H9 (cell line): ENCODE data around the gene FCHSD2. TPM values are rescaled to one million over a fixed set of nuclear protein-coding genes. Genes with fewer than 3 reads are reported as not detected.

Experiments used
- DNase-seq: peaks from one replicate; pipeline ENCODE4 v3.0.0-alpha.2; 2017
- H2AFZ ChIP-seq: one replicate; pipeline ENCODE4 v1.6.1; 2013; ENCODE audit warnings: mild to moderate bottlenecking, low read length, control low read depth, moderate library complexity
- H2AK5ac ChIP-seq: 2 replicates; pipeline ENCODE4 v1.6.1; 2013; ENCODE audit warnings: low read length, control low read depth, mixed read lengths; ENCODE audit not compliant: insufficient read length
- H2BK120ac ChIP-seq: one replicate; pipeline ENCODE4 v1.6.1; 2013; ENCODE audit warnings: low read depth, mild to moderate bottlenecking, low read length, control low read depth, inconsistent platforms; ENCODE audit not compliant: poor library complexity, severe bottlenecking
- H2BK12ac ChIP-seq: 2 replicates; pipeline ENCODE4 v1.6.1; 2013; ENCODE audit warnings: low read length, control low read depth, mixed read lengths, low read depth; ENCODE audit not compliant: insufficient read length
- H2BK15ac ChIP-seq: 2 replicates; pipeline ENCODE4 v1.6.1; 2013; ENCODE audit warnings: low read depth, low read length, control low read depth
- H2BK20ac ChIP-seq: one replicate; pipeline ENCODE4 v1.6.1; 2013; ENCODE audit warnings: low read depth, mild to moderate bottlenecking, low read length, control low read depth, inconsistent platforms; ENCODE audit not compliant: poor library complexity, severe bottlenecking
- H2BK5ac ChIP-seq: 2 replicates; pipeline ENCODE4 v1.6.1; 2013; ENCODE audit warnings: low read length, control low read depth, mixed read lengths; ENCODE audit not compliant: insufficient read length
- H3K14ac ChIP-seq: 2 replicates; pipeline ENCODE4 v1.6.1; 2013; ENCODE audit warnings: low read length, control low read depth; ENCODE audit not compliant: insufficient read depth
- H3K18ac ChIP-seq: 2 replicates; pipeline ENCODE4 v1.6.1; 2013; ENCODE audit warnings: low read depth, mild to moderate bottlenecking, mixed read lengths, low read length, control low read depth; ENCODE audit not compliant: insufficient read length
- H3K23ac ChIP-seq: 2 replicates; pipeline ENCODE4 v1.6.1; 2013; ENCODE audit warnings: low read length, control low read depth, mixed read lengths, low read depth; ENCODE audit not compliant: insufficient read length
- H3K23me2 ChIP-seq: 2 replicates; pipeline ENCODE4 v1.6.1; 2013; ENCODE audit warnings: low read depth, mild to moderate bottlenecking, mixed read lengths, low read length, control low read depth; ENCODE audit not compliant: insufficient read length, poor library complexity, severe bottlenecking
- H3K27ac ChIP-seq: 2 replicates; pipeline ENCODE4 v1.5.1; 2013; ENCODE audit warnings: low read length, control low read depth, mixed read lengths, low read depth; ENCODE audit not compliant: insufficient read length
- H3K27me3 ChIP-seq: 2 replicates; pipeline ENCODE4 v1.6.1; 2013; ENCODE audit warnings: low read length, control low read depth, inconsistent platforms; ENCODE audit not compliant: insufficient read depth
- H3K4ac ChIP-seq: 2 replicates; pipeline ENCODE4 v1.6.1; 2013; ENCODE audit warnings: low read depth, mild to moderate bottlenecking, control low read depth, inconsistent platforms, low read length, moderate library complexity
- H3K4me1 ChIP-seq: 2 replicates; pipeline ENCODE4 v1.6.1; 2013; ENCODE audit warnings: low read length, control low read depth, inconsistent platforms; ENCODE audit not compliant: insufficient read depth
- H3K4me2 ChIP-seq: 2 replicates; pipeline ENCODE4 v1.6.1; 2013; ENCODE audit warnings: low read length, control low read depth, mixed read lengths; ENCODE audit not compliant: insufficient read length, insufficient read depth
- H3K56ac ChIP-seq: 2 replicates; pipeline ENCODE4 v1.6.1; 2013; ENCODE audit warnings: low read depth, mild to moderate bottlenecking, mixed read lengths, low read length, control low read depth; ENCODE audit not compliant: insufficient read length
- H3K79me1 ChIP-seq: 2 replicates; pipeline ENCODE4 v1.6.1; 2013; ENCODE audit warnings: low read depth, mild to moderate bottlenecking, moderate library complexity, low read length, control low read depth, inconsistent platforms; ENCODE audit not compliant: insufficient read depth, poor library complexity, severe bottlenecking
- H3K79me2 ChIP-seq: 2 replicates; pipeline ENCODE4 v1.6.1; 2013; ENCODE audit warnings: low read length, control low read depth, inconsistent platforms; ENCODE audit not compliant: insufficient read depth
- H3K9ac ChIP-seq: 2 replicates; pipeline ENCODE4 v1.6.1; 2013; ENCODE audit warnings: low read length, control low read depth, mixed read lengths; ENCODE audit not compliant: insufficient read length; ENCODE audit errors: extremely low read depth
- H3K9me3 ChIP-seq: one replicate; pipeline ENCODE4 v1.6.1; 2013; ENCODE audit warnings: low read depth, low read length, inconsistent platforms; ENCODE audit not compliant: control insufficient read depth
- H3T11ph ChIP-seq: one replicate; pipeline ENCODE4 v1.6.1; 2013; ENCODE audit warnings: mild to moderate bottlenecking, low read length, control low read depth, inconsistent platforms
- H4K20me1 ChIP-seq: one replicate; pipeline ENCODE4 v1.6.1; 2013; ENCODE audit not compliant: control insufficient read depth, insufficient read length, insufficient read depth
- H4K5ac ChIP-seq: 2 replicates; pipeline ENCODE4 v1.6.1; 2013; ENCODE audit warnings: low read depth, mild to moderate bottlenecking, mixed read lengths, low read length, control low read depth; ENCODE audit not compliant: insufficient read length
- H4K8ac ChIP-seq: replicated peaks from 2 replicates; pipeline ENCODE4 v1.6.1; 2013; ENCODE audit warnings: low read length, control low read depth, mixed read lengths, low read depth; ENCODE audit not compliant: insufficient read length
- H4K91ac ChIP-seq: 2 replicates; pipeline ENCODE4 v1.6.1; 2013; ENCODE audit warnings: low read depth, mild to moderate bottlenecking, moderate library complexity, mixed read lengths, low read length, control low read depth; ENCODE audit not compliant: insufficient read length
- H3K27ac Mint-ChIP-seq, 3 experiments: 2 replicates in 2 of 3; 3 replicates in 1 of 3; pipeline ENCODE4 v1.8.0; 2020 to 2021; ENCODE audit warnings: mixed read lengths in 3 of 3, mild to moderate bottlenecking in 1 of 3, moderate library complexity in 1 of 3
- H3K27me3 Mint-ChIP-seq: 2 replicates; pipeline ENCODE4 v1.8.0; 2021; ENCODE audit warnings: low read depth, mild to moderate bottlenecking, moderate library complexity, mixed read lengths
- H3K36me3 Mint-ChIP-seq, 3 experiments: 2 replicates in 2 of 3; 3 replicates in 1 of 3; pipeline ENCODE4 v1.8.0; 2020 to 2021; ENCODE audit warnings: low read depth in 3 of 3, mixed read lengths in 3 of 3; ENCODE audit not compliant: insufficient read depth in 1 of 3
- H3K4me1 Mint-ChIP-seq, 2 experiments: 2 replicates each; pipeline ENCODE4 v1.8.0; 2020; ENCODE audit warnings: mixed read lengths in 2 of 2
- H3K4me3 Mint-ChIP-seq, 2 experiments: 2 replicates in 1 of 2; 3 replicates in 1 of 2; pipeline ENCODE4 v1.8.0; 2020 to 2021; ENCODE audit warnings: mild to moderate bottlenecking in 2 of 2, mixed read lengths in 2 of 2, moderate library complexity in 1 of 2
- H3K9me3 Mint-ChIP-seq, 2 experiments: 2 replicates in 1 of 2; 3 replicates in 1 of 2; pipeline ENCODE4 v1.8.0; 2020; ENCODE audit warnings: mild to moderate bottlenecking in 2 of 2, mixed read lengths in 2 of 2, moderate library complexity in 1 of 2
- WGBS: extraction: QIAGEN DNeasy Blood & Tissue Kit; methylation state at CpG from one replicate; pipeline ENCODE4 v1.1.7; 2013; ENCODE audit warnings: missing lambda C conversion rate, low lambda C conversion rate, mixed read lengths; ENCODE audit not compliant: insufficient read length; ENCODE audit errors: extremely low coverage; 5-methylcytosine and 5-hydroxymethylcytosine counted together
- total RNA-seq: library from RNA; stranded (reverse); gene quantifications from 2 replicates; pipeline ENCODE4 v1.2.1, GENCODE V29; 2021
- TF ChIP-seq, protein P1 (sequence below): fragments of 200-600 bp; sonication (generic); conservative IDR thresholded peaks from 3 replicates; pipeline ENCODE4 v1.8.0; 2021; ENCODE audit warnings: antibody characterized with exemption, mild to moderate bottlenecking

The FCHSD2 gene
- total RNA-seq, 1 experiment from 2014 or later: 17.8 TPM

DNA sequence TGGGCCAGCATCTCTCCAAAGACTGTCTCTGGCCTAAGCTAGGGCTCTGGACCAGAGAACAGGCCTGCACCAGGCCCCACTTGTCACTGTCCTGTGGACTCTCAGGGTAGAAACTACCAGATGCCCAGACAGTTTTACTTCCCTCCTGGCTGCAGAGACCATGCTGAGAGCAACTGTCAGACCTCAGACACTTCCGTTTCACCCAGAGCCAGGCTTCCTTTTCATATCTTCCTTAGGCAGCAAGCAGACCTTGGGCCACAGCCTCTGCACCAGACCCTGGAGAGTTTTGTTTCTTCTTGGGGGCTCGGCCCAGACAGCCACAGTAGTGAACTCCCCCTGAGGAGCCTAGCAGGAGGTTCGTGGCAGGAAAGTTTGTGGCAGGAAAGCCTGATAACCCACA lies 12.1 kb upstream of the FCHSD2 start:
- no peak overlapping the region for H2BK5ac ChIP-seq
- H3K4ac ChIP-seq: no peak overlapping the region
- H2AFZ ChIP-seq: no peak overlapping the region
- no peak overlapping the region for H3K4me2 ChIP-seq
- H3K36me3 Mint-ChIP-seq: no peaks in the 10 kb centered on the region
- H4K20me1 ChIP-seq: no peaks in the 10 kb centered on the region
- H3K79me1 ChIP-seq: no peaks in the 10 kb centered on the region
- H3T11ph ChIP-seq: no peak overlapping the region
- no peak overlapping the region for H2AK5ac ChIP-seq
- H3K9me3 Mint-ChIP-seq: no peaks in the 10 kb centered on the region
- no peaks in the 10 kb centered on the region for H3K23me2 ChIP-seq
- H3K79me2 ChIP-seq: no peaks in the 10 kb centered on the region
- no peak overlapping the region for H4K8ac ChIP-seq
- no peak overlapping the region for H2BK12ac ChIP-seq
- H2BK20ac ChIP-seq: no peak overlapping the region
- H2BK15ac ChIP-seq: no peak overlapping the region
- WGBS: no CpG with 5 or more reads among the region's 3 CpGs
- no peak overlapping the region for H3K27ac ChIP-seq
- H3K27ac Mint-ChIP-seq: no peak overlapping the region; a peak in 1 of 7 replicates
- TF ChIP-seq, protein P1, sequence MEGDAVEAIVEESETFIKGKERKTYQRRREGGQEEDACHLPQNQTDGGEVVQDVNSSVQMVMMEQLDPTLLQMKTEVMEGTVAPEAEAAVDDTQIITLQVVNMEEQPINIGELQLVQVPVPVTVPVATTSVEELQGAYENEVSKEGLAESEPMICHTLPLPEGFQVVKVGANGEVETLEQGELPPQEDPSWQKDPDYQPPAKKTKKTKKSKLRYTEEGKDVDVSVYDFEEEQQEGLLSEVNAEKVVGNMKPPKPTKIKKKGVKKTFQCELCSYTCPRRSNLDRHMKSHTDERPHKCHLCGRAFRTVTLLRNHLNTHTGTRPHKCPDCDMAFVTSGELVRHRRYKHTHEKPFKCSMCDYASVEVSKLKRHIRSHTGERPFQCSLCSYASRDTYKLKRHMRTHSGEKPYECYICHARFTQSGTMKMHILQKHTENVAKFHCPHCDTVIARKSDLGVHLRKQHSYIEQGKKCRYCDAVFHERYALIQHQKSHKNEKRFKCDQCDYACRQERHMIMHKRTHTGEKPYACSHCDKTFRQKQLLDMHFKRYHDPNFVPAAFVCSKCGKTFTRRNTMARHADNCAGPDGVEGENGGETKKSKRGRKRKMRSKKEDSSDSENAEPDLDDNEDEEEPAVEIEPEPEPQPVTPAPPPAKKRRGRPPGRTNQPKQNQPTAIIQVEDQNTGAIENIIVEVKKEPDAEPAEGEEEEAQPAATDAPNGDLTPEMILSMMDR: no peak
- H4K5ac ChIP-seq: no peak overlapping the region
- no peaks in the 10 kb centered on the region; the same call in 1 of the 2 replicates for H3K27me3 ChIP-seq
- no peak overlapping the region for H3K18ac ChIP-seq
- H4K91ac ChIP-seq: no peak overlapping the region
- no peak for DNase-seq
- 0 out of 2 replicates have a peak, but pooled peaks cover 3% of the 10 kb centered on the region for H3K27me3 Mint-ChIP-seq
- H3K4me1 ChIP-seq: no peaks in the 10 kb centered on the region
- H2BK120ac ChIP-seq: no peak overlapping the region
- H3K23ac ChIP-seq: no peak overlapping the region
- no peak overlapping the region for H3K9ac ChIP-seq
- no peak overlapping the region for H3K56ac ChIP-seq
- H3K4me3 Mint-ChIP-seq: no peak overlapping the region
- H3K4me1 Mint-ChIP-seq: peaks cover 16 to 18% of the 10 kb centered on the region in 2 experiments
- no peaks in the 10 kb centered on the region for H3K9me3 ChIP-seq
- no peak overlapping the region for H3K14ac ChIP-seq
